SW480 (cell line): ENCODE measurements around the gene HOXA1.

Experiments used
- DNase-seq: peaks from one replicate; pipeline ENCODE4 v3.0.0-alpha.2; 2016; ENCODE audit warnings: low spot score

HOXA1 gene

DNA sequence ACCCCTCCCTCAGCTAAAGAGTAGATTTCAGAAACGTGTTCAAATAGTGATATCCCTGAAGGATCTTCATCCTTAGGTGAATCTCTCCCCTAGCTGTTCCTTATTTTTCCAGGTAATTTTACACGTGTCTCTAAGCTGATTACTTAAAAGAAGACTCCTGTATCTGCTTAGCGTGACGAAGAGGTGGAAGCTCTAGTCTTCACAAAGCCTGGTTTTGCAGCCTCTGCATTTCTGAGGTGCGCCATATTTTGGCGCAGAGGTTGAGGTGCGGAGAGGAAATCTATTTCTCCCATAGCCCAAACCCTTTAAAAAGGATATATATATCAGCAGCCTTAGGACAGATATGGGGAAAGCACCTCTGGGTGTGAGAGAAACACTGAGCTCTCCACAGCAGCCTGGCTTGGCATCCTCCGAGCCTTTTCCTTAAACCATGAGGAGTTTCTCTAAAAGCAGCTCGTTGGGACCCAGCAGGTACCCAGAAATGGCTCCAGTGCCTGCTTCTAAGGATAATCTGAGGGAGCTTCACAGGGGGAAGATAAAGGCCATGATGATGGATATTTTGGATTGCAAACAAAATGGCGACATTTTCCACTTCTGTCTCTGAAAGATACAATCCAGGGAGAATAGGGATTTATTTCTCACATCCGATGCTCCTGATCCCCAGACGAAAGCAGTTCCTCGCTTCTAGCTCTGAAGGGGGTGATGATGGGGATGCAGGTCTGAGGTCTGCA is 9.7 kb upstream of the HOXA1 start:
- DNase-seq, result no peak

DNA sequence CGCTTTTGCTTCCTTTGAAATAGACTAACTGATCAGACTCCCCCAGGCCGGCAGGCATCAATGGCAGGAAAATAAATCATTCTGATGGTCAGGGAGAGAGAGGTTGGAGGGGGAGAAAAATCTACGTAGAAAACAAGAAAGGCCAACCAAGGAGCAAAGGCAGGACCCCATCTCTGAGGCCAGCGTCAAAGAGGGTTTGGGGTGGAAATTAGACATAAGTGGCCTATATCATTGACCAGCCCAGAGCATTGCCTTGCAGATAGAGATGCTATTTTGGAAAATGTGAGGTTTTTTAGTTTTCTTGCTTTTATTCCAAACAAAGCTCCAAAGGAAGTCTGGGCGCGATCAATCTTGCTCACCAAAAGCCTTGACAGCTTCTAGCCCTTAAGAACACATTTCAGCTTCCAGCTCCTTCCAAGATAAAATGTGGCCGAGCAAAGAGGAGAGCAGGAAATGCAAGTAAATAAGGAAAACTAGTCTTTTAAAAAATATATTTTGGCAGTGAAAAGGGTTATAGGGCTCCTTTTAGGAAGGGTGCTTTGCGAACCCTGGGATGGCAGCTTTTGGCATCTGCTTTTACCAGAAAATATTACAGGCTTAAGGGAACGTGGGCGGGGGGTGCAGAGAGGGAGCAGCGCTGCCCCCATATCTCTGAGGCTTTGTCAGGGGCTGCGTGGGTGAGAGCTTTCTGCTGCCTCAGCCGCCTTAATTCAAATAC is 8.7 kb upstream of the HOXA1 start:
- no peak for DNase-seq

DNA sequence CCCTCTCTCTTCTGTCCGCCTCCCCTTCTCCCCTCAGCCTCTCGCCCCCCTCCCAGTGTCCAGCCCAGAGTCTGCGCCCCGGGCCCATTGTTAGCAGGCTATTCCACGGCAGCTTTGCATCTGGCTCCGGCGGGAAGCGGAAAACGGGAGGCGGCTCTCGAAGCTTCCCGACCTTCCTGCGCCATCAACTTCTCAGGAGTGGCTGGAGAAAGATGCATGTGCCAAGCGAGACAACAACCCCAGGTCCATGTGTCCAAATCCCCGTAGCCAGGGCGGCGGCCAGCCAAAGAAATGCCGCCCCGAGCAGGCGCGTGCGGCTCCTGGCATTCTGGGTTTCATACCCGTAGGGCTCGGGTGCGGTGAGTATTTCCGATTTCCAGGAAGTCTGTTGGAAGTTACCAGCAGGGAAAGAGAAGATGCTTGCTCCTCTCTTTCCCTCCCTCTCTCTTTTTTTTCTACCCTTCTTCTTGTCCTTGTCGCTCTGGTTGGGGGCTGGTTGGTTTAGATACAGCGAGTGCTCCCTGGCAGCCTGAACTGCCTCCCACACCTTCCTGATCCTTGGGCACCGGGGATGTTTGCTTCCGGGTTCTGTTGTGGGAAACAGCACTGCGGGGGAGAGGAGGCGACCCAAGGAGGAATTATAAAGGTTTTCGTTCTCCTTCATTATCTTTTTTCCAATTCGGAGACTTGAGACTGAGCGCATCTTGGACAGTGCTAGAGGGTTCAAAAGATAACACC is 7.9 kb upstream of the HOXA1 start:
- no peak for DNase-seq

DNA sequence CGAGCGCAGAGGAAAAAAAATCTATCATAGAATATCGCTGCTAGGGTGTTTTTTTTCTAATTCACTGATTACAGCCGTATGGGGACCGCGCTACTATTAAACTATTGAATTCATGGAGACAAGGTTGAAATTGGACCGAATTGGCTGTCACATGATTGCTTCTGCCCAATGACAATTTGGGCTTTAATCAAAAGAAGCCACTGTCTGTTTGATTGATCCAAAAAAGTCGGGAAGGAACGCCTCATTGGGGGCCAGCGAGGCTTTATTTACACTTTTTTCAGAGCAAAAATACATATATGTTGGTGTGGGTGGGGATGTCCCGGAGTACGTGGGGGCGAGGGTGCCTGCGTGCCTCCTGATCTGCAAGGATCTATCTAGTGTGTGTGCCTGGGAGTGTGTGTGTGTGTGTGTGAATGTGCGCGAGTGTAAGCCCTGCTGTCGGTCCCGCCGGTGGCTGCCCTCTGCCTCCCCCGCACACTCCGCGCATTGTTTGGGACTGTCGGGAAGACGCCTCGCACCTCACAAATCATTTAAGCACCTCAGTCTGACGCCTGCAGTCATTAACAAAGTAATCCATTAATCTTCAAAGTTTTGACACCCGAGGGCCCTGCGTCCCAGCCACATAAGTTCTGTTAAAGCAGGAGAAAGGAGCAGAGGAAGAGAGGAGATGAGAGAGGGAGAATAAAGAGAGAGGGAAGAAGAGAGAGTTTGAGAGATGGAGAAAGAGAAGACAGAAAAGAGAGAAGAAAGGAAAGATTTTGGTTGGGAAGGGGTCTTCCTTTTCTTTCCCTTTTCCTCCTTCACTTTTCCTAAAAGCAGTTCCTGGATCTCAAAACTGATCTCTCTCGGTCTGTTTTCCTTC is 7.0 kb upstream of the HOXA1 start, which contains the start of gene HOXA2:
TSS of gene HOXA2 (minus strand) at position 103 of the 862 bp plus-strand sequence. CDS start 183 bp downstream, outside the sequence.
- no peak for DNase-seq

DNA sequence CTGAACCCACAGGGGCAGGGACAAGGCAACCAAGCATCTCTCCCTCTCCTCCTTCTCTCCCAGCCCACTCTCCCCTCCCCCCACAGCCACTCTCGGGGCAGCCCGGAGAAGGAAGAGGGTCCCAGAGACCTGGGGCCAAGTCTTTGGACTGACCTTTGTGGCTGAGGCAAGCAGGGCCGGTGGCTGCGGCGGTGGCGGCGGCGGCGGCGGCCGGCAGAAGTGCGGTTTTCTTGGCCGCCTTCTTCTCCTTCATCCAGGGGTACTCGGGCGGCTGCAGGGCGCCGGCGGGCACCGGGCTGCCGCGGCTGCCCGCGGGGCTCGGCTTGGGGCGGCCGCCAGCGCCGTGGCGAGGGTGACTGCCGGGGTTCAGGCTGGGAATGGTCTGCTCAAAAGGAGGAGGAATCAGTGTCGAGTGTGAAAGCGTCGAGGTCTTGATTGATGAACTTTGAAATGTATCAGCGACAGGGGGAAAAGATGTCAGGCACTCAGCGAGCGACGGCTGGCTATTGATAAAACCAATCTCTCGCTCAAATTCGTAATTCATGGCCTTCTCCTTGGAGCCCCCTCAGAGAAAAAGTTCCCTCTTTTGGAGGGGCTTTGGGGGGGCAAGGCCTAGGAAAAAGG is 6.3 kb upstream of the HOXA1 start:
- DNase-seq, result no peak

DNA sequence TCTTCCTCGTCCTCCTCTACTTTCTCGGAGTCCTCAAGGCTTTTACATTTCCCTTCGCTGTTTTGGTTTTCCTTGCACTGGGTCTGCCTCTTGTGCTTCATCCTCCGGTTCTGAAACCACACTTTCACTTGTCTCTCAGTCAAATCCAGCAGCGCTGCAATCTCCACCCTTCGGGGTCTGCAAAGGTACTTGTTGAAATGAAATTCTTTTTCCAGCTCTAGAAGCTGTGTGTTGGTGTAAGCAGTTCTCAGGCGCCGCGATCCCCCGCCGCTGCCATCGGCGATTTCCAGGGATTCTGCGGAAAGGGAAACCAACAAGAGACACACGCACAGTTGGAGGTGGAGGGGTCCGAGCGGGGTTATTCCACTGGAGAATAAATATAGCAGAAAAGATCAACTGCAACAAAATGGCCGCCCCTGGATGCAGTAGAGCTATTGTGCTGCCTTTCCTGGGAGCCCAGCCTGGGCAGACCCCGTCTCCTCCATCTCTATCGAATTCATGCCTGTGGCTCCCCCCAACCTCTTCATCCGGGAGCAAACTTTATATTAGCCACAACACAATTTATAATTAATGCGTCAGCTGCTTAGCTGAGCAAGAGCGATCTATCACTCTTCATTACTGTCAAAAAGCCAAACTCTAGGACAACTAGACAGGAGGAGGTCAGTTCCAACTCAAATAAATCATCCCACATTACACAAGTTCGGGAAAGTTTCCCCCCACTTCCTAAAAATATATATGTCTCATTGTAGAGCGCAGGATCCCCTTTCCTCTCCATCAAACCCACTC is 5.6 kb upstream of the HOXA1 start:
- DNase-seq, result no peak

DNA sequence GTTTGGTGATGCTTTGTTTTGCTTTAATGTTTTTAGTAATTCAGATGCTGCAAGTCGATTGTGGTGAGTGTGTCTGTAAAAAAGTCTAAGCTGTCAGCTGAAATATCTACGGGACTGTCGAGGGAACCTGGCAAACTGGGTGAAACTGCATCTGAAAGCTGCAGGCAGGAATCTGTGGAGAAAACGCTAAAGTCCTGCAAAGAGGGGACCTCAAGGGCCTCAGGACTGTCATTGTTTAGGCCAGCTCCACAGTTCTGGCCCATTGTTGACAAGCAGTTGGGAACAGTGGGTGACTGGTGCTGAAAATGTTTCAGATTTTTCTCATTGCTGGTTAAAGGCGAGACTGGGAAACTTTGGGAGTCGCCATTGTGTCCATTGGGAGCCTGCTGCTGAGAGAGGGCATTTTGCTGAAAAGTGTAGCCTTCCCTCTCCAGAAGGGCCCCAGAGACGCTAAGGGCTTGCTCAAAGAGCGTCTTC is 4.9 kb upstream of the HOXA1 start:
- DNase-seq, result no peak

DNA sequence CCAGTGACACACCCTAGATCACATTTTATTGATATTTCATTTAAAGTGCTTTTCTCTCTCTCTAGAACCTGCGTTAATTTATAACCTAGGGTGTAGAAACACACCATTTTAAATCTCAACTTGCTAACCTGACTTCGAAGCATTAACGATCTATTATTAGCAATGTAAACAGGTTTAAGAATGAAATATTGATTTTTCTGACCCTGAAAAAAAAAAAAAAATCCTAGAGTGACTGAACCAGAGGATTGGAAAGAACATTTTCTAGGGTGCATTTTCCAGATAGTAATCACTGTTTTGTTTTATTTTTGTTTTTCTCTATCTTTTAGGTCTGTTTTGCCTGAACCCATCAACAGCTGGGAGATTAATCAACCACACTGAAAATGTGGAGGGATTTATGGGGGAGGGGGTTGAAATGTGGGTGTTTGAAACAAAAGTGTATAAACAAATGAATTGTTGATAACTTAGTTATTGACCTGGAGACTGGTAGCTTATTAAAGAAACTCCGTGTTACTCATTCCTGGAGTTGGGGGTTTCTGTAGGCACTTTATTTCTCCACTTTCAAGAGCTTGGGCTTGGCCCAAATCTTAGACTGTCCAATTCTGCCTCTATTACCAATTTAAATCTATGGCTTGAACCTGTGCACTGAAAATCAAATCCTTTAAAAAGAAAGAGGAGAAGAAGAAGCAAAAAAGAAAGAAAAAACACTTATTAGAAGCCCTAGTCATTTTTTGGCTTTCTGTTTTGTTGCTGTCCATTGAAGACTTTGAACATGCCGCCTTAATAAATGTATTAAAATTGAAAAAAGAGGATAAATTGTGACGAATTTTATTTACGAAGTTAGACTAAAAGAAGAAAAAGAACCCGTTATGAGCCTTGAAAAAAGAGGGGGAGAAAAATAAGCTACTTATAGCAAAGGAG is 3.9 kb upstream of the HOXA1 start:
- no peak for DNase-seq

DNA sequence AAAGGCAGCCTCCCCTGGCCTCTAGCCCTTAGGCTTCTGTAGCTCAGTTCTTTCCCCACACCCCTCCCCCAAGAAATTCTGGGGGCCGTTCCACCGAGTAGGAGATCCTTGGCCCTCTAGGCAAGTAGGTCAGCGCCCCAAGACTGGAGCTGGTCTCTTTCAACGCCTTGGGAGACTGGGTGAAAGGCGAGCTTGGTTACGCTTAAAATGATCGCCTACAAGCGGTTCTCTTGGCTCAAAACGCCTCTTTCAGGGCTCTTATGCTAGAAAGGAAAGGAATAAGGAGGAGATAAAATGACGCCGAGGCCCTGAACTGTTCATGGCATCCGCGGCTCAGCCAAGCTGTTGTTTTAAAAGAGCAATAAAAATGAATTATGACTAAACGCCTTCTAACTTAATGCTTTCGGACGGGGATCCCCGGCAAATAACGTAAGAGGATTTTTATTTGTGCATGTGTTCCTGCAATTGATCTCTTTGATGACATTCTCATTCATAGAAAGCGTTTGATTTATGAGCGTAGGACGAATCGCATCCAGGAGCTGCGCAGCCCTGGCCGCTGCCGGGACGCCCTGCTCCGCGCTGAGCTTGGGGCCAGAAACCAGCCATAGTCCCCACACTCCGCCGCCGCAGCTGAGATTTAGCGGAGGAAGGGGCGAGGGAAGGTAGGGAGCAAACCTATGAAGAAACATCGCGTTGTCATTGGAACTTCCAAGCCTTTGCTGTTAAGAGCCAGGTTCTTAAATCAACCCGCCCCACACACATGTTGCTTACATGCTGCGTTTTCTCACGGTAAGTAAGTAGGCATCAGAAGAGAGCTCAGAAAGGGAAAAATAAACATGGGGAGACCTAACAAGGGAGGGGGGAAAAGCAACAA is 3.0 kb upstream of the HOXA1 start:
- peak; percentile 50 for DNase-seq

DNA sequence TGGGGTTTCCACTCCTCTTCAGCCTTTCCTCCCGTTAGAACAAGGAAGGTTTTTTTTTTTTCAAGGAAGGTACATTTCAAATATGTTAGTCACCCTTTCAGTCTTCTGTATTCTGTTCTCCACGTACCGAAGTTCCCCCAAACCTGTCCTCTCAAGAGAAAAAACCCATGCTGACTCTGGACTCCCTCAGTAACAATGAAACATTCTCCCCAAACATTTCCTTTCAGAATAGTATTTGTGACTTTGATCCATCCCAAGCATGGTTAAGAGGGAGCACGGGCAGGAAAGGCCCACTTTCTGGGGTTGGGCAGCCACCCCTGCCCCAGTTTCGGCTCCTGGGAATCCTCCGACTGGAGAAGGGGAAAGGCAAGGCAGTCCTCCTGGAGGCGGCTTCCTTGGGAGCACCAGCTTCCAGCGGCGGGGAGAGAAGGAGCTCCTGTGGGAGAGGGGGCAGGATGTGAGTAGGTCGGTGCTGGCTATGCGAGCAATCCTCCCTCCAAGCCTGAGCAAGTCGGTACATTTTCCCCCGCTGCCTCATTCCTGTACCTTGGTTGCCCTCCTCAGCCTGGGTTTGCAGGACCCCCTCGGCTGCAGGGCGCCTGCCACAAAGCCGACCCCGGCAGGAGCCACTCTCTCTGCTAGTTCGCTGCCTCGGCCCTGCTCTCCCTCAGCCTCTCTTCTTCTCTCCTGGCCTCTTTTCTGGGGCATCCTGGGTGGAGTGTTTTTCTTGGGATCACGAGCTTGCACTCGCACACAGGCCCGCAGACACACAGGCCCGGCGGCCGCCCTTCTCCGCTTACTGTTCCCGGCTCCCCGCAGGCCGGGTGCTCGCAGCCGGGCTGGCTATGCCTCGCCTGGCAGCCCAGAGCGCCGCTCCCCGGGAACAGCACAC is 2.1 kb upstream of the HOXA1 start:
- peak; percentile 54 for DNase-seq

DNA sequence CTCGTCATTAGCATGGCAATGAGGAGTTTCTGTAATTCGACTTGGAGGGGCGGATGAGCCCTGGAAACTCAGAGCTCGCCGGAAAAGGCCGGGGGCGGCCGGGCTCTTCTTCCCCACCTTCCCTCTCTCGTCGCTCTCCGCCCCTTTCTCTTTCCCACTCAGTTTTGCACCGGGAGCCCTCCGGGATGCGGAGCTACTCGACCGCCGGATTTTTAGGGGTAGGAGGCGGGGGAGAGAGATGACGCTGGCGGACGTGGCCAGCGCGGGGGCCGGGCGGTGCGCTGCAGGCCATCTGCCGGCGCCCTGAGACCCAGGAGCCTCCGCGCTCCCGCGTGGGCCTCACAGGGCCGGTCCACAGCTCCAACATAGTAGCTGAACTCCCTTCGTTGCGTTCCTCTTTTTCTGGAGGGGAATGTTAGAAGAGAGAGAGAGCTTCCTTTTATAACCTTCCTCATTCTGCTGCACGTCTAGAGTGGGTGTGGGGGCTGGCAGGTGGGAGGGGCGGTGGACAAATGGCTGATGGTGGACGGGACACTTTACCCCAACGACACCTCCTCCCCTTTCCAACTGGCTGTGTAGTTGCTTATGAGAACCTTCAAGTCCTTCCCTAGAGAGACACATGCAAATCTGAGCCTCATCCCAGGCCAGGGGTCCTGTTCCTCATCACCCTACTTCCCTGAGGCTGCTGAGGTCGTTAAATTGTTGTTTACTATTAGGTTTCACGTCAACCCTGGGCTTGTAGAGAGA is 1.1 kb upstream of the HOXA1 start:
- DNase-seq, result peak; percentile 49

DNA sequence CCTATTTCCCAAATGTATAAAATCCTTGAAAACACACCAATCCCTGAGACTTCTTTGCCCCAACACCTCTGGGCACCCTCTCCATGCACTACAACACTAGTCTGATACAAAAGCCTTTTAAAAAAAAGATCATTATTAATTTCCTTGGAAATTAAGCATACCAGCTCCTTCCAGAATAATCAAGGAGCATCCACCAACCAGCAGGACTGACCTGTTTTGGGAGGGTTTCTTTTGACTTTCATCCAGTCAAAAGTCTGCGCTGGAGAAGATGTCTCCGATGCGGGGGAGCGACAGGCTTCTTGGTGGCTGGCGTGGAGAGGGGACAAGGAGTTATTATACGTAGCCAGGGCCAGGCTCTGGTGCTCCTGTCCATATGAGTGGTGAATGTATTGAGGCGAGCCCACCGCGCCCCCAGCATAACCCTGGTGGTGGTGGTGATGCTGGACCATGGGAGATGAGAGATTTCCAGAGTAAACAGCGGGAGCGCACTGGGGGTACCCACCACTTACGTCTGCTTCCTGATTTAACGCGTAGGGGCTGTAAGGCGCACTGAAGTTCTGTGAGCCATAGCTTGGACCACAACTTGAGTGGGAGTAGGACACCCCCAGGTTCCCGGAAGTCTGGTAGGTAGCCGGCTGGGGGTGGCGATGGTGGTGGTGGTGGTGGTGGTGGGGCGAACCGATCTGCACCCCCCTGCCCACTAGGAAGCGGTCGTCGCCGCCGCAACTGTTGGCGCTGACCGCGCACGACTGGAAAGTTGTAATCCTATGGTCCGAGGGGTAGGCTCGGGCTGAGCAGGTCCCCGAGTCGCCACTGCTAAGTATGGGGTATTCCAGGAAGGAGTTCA is 527 bp downstream of the HOXA1 start:
- DNase-seq, result no peak

DNA sequence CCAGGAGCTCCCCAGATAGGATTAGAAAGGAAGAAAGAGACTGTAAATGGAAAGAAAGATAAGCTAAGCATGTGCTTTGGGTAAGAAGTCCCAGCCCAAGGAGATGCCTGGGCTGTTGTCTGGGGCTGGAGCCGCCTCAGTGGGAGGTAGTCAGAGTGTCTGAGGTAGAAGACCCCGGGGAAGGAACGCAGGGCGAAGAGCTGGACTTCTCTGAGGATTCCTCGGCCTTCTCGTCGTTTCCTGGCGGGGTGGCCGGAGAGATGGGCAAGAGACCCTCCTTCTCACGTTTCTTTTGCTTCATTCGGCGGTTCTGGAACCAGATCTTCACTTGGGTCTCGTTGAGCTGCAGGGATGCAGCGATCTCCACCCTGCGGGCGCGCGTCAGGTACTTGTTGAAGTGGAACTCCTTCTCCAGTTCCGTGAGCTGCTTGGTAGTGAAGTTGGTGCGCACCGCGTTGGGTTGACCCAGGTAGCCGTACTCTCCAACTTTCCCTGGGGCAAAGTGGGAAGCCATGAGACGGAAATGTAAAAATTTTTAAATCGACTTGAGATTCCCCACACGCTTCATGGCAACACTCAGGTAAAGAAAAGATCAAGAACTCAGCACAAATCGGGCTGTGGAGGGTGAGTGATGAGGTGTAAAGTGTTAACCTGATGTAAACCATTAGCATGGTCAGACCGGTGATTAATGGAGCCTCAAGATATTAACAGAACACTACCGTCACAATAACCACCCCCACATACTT is 1.3 kb downstream of the HOXA1 start:
- no peak for DNase-seq

DNA sequence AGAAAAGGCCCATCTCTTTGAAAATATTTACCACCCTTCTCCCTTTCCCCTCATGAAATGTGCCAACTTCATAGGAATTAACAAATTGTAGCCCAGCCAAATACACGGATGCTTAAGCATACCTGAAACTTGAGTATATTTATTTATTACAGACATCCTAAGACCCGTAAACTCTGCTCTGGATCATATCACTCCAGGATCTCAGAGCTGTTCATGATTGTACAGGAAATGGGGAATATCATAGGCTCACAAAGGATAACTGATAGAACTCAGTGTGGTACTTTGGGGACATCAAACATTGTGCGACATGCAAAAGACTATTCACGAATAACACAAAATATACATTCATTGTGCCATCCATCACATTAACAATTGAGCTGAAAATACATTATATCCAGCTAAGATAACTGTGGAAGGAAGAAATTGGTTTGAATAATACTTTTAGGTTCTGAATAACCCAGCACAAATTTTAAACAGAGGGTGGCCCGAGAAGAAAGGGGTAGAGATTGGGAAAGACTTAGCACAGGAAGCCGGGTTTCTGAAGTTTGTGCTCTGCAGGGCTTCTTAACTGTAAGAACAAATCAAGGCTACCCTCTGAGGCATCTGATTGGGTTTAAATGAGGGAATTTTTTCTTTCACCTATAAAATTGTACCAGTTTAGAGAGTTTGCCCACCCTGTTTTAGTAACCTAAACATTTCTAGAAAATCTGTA is 2.5 kb downstream of the HOXA1 start:
- DNase-seq, result no peak

DNA sequence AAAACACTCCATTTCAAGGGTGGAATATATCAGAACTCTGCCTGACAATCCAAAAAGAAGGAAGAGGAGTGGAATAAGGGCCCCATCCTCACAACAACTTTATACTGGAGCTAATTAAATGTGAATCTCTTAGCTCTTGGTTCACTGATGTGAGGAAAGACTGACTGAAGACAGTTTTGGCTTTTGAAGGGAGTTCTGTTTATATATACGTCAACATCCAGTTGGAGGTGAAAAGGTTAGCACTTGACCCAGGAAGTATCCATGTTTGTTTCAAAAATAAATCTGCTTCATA is 3.0 kb downstream of the HOXA1 start:
- DNase-seq, result no peak
